Spleen (tissue), 11 donors: ENCODE data around the gene FARSA. TPM values are rescaled to one million over a fixed set of nuclear protein-coding genes. Genes with fewer than 3 reads are reported as not detected.
A peak's percentile ranks its signal among the peaks of the same experiment; 100 is the strongest.
"Not testable (repeated sequence)": the region's sequence is repeated elsewhere in the genome, so short reads cannot be mapped to it uniquely, and the experiment has no call there.

Experiments used
- DNase-seq: peaks from one replicate; pipeline ENCODE4 v3.0.0-alpha.2; 2020
- H3K27ac ChIP-seq, 8 donors: fragments of 200-600 bp; sonication (generic) in 7 of 8; 1 replicate in 4 of 8; 2 replicates in 4 of 8; pipeline versions ENCODE4 v1.5.0 to v1.8.0; 2016 to 2021; ENCODE audit warnings: inconsistent platforms in 4 of 8, mild to moderate bottlenecking in 4 of 8, moderate library complexity in 1 of 8
- H3K27me3 ChIP-seq, 7 donors: fragments of 200-600 bp; sonication (generic) in 6 of 7; replicated peaks in 1 of 7; 1 replicate in 4 of 7; 2 replicates in 3 of 7; pipeline versions ENCODE4 v1.5.0 to v1.8.0; 2016 to 2021; ENCODE audit warnings: inconsistent platforms in 3 of 7, mild to moderate bottlenecking in 1 of 7
- H3K36me3 ChIP-seq, 6 donors: fragments of 200-600 bp; sonication (generic) in 5 of 6; 1 replicate in 4 of 6; 2 replicates in 2 of 6; pipeline versions ENCODE4 v1.5.0 to v1.8.0; 2016 to 2021; ENCODE audit warnings: inconsistent platforms in 2 of 6
- H3K4me1 ChIP-seq, 6 donors: fragments of 200-600 bp; sonication (generic) in 5 of 6; 1 replicate in 3 of 6; 2 replicates in 3 of 6; pipeline versions ENCODE4 v1.5.0 to v1.8.0; 2016 to 2021; ENCODE audit warnings: inconsistent platforms in 3 of 6
- H3K4me3 ChIP-seq, 8 donors: fragments of 200-600 bp; sonication (generic) in 7 of 8; 1 replicate in 4 of 8; 2 replicates in 4 of 8; pipeline versions ENCODE4 v1.5.0 to v1.8.0; 2016 to 2021; ENCODE audit warnings: inconsistent platforms in 4 of 8, mild to moderate bottlenecking in 4 of 8, moderate library complexity in 2 of 8
- H3K9me3 ChIP-seq, 8 donors: fragments of 200-600 bp; sonication (generic) in 7 of 8; 1 replicate in 4 of 8; 2 replicates in 4 of 8; pipeline versions ENCODE4 v1.5.0 to v1.8.0; 2016 to 2021; ENCODE audit warnings: inconsistent platforms in 4 of 8
- POLR2A ChIP-seq, 3 donors: fragments of 450-650 bp; IDR thresholded peaks; one replicate each; pipeline ENCODE4 v1.5.1; 2017; ENCODE audit warnings: antibody characterized with exemption in 3 of 3, mild to moderate bottlenecking in 1 of 3
- POLR2AphosphoS5 ChIP-seq, 3 donors: sonication (generic); formaldehyde crosslinking; IDR thresholded peaks; one replicate each; pipeline ENCODE4 v1.5.1; 2017; ENCODE audit warnings: antibody characterized with exemption in 3 of 3
- WGBS, 5 donors: extraction: QIAGEN DNeasy Blood & Tissue Kit in 3 of 5; methylation state at CpG; one replicate each; pipeline versions ENCODE4 v1.1.5 to v1.1.7; 2013 to 2018; 5-methylcytosine and 5-hydroxymethylcytosine counted together
- intact Hi-C: fragments of 100-400 bp; cut with DNase I; formaldehyde crosslinking; loops from one replicate; pipeline ENCODE4 v1.15.0; 2023; ENCODE audit warnings: low total_unique reads
- polyA plus RNA-seq, 3 donors: library from polyadenylated mRNA; stranded (reverse); fragments of 200-250 nt; gene quantifications; one replicate each; pipeline ENCODE4 v1.2.1, GENCODE V29; 2013
- total RNA-seq, 7 donors: library from RNA; depleted of rRNA in 3 of 7; stranded (reverse); fragments of >200 nt in 3 of 7; fragmentation: NEBNext Ultra II Directional in 4 of 7; extraction: Animal tissue kit (Norgen Biotek cat#: 25700) in 4 of 7; gene quantifications; one replicate each; pipeline versions ENCODE4 v1.1.0 to v1.2.1, GENCODE V29; 2016 to 2021
- TF ChIP-seq, protein P1 (sequence below), 11 experiments: fragments of 200-600 bp in 7 of 11; fragments of 450-650 bp in 4 of 11; sonication (generic) in 4 of 11; IDR thresholded peaks in 8 of 11; conservative IDR thresholded peaks in 3 of 11; 1 replicate in 7 of 11; 2 replicates in 4 of 11; pipeline versions ENCODE4 v1.4.0 to v1.8.0; 2016 to 2021; ENCODE audit warnings: antibody characterized with exemption in 11 of 11, inconsistent platforms in 4 of 11, mild to moderate bottlenecking in 1 of 11
- donor health status: healthy with polysubstance abuse.
- donor health status: DM: no; HTN: no; CAD: no; lungs with moderate emphysema.
- donor health status: DM: no; HTN: no; CAD: no.
- donor health status: Bipolar disorder and iron deficiency.
- donor health status: healthy.
- donor health status: DM: no; HTN: no; CAD: no.
- donor health status: DM: yes; HTN: yes; CAD: no.

FARSA gene
- total and polyA plus RNA-seq, 10 donors = 25.1 to 55.4 (median 39.3) TPM

DNA sequence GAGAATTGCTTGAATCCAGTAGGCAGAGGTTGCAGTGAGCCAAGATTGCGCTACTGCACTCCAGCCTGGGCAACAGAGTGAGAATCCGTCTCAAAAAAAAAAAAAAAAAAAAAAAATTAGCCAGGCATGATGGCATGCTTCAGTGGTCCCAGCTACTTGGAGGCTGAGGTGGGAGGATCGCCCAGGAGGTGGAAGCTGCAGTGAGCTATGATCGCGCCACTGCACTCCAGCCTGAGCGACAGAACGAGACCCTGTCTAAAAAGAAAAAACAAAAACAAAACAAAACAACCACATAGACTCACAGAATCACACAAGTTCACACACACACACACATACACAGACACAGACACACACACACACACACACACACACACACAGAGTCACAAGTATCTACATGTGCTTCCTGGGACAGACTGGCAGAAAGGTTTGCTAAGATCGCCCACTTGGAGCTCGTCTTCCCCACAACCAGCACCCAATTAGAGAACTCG is 43.2 kb downstream of the FARSA start:
- Histone ChIP-seq H3K36me3 (peaks cover 0 to 26% (median 16%) of the 10 kb centered on the region in 6 donors), H3K27me3 (peaks cover 0 to 17% (median 6%) of the 10 kb centered on the region in 7 donors), H3K4me3 (peak overlapping the region in 6 of 8 donors; percentile 95 to 100 (median 98)), H3K4me1 (peaks cover 9 to 49% (median 28%) of the 10 kb centered on the region in 6 donors), H3K27ac (peak overlapping the region in 5 of 8 donors; percentile 75 to 90 (median 87))
- TF ChIP-seq, protein P1, sequence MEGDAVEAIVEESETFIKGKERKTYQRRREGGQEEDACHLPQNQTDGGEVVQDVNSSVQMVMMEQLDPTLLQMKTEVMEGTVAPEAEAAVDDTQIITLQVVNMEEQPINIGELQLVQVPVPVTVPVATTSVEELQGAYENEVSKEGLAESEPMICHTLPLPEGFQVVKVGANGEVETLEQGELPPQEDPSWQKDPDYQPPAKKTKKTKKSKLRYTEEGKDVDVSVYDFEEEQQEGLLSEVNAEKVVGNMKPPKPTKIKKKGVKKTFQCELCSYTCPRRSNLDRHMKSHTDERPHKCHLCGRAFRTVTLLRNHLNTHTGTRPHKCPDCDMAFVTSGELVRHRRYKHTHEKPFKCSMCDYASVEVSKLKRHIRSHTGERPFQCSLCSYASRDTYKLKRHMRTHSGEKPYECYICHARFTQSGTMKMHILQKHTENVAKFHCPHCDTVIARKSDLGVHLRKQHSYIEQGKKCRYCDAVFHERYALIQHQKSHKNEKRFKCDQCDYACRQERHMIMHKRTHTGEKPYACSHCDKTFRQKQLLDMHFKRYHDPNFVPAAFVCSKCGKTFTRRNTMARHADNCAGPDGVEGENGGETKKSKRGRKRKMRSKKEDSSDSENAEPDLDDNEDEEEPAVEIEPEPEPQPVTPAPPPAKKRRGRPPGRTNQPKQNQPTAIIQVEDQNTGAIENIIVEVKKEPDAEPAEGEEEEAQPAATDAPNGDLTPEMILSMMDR (IDR thresholded peaks at IDR 0.05 in 8 of 11, conservative IDR thresholded peaks at IDR 0.05 in 3 of 11) = peak in 2 of 11 experiments; percentile 2 to 14
- DNase-seq, H3K9me3 ChIP-seq, intact Hi-C loops: not testable (repeated sequence)
- WGBS, 5 donors = 32 to 38% (median 33%) methylated on average over 10 of the region's 10 CpGs

DNA sequence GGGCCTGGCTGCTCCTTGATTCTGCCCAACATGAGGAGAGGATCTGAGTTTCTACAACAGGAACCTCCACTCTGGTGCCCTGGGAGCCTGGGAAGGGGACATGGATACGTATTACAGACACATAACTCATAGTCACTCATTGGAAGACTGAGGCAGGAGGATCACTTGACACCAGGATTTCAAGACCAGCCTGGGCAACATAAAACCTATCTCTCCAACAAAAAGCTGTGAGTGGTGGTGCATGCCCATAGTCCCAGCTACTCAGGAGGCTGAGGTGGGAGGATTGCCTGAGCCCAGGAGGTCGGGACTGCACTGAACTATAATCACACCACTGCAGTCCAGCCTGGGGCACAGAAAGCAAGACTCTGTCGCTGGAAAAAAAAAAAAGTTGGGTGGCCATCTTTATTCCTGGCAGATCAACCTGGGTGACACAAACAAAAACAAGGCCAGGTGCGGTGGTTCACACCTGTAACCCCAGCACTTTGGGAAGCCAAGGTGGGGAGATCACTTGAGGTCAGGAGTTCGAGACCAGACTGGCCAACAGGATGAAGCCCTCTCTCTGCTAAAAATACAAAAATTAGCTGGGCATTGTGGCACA is 45.4 kb downstream of the FARSA start:
- peaks cover 0 to 31% (median 16%) of the 10 kb centered on the region in 7 donors for H3K27me3 ChIP-seq
- peaks cover 0 to 17% (median 10%) of the 10 kb centered on the region in 8 donors for H3K9me3 ChIP-seq
- no peak overlapping the region for H3K4me3 ChIP-seq
- intact Hi-C loops = loop anchor here (10.0 kb wide), 1 partner anchor 77 kb away; the partner anchor contains the start of gene DAND5
- peaks cover 0 to 3% (median 0%) of the 10 kb centered on the region in 6 donors for H3K36me3 ChIP-seq
- TF ChIP-seq POLR2A (IDR thresholded peaks at IDR 0.05) = no peak
- WGBS, 5 donors = 66 to 82% (median 80%) methylated on average over 5 of the region's 5 CpGs
- no peak for DNase-seq
- peaks cover 15 to 64% (median 42%) of the 10 kb centered on the region in 6 donors for H3K4me1 ChIP-seq
- H3K27ac ChIP-seq = no peak overlapping the region

DNA sequence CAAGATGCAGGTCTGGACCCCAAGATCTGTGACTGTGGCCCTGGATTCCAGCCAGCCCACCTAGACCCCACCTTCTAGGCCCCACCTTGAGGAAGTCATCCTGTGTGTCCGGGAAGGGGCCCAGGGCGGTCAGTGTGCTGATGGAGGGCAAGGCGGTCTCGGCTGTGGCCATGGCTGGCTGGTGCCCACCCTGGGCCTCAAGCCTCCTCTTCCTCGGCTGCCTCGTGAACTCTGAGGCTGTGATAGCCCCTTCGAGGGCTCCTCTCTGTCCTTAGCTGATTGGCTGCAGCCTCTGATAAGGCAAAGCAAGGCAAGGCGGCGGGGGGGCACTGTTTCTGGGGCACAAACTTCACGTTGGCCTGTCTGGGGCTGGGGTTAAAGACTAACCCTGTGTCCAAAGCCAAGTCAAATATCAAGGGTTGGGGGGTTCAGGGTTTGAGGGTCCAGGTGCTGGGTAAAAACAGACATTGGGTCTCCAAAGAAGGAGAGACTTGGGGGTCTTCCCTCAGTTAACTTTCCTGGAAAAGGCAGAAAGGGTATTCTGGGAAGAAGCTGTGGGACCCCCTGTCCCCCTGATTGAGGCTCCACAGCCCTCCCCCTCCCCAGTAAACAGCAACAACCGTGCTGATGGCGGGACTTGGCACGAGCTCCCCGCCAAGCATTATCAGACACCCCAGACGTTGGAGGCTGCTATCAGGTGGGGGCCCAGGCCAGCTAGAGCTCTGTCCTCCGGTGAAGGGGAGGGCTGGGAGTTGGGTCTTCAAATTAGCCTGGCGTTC is 46.4 kb downstream of the FARSA start, which contains the start of gene KLF1:
Gene KLF1 (minus strand): TSS at position 233 of the 779 bp plus-strand sequence. CDS start 61 bp downstream, at position 172.
- Histone ChIP-seq H3K36me3 (no peaks in the 10 kb centered on the region), H3K4me1 (peaks cover 13 to 64% (median 39%) of the 10 kb centered on the region in 6 donors), H3K9me3 (peaks cover 0 to 24% (median 10%) of the 10 kb centered on the region in 8 donors), H3K27ac (peak within 1 kb of the TSS in 3 of 8 donors; percentile 80 to 94 (median 91)), H3K4me3 (peak within 1 kb of the TSS in 5 of 8 donors; percentile 43 to 76 (median 50)), H3K27me3 (peaks cover 0 to 31% (median 16%) of the 10 kb centered on the region in 7 donors)
- TF ChIP-seq, protein P1 (IDR thresholded peaks at IDR 0.05 in 8 of 11, conservative IDR thresholded peaks at IDR 0.05 in 3 of 11) = no peak
- TF ChIP-seq POLR2AphosphoS5 (IDR thresholded peaks at IDR 0.05) (no peak), POLR2A (IDR thresholded peaks at IDR 0.05) (no peak)
- no peak for DNase-seq
- intact Hi-C loops = loop anchor here (10.0 kb wide), 1 partner anchor 78 kb away; the partner anchor contains the start of gene DAND5
- WGBS, 5 donors = 72 to 79% (median 76%) methylated on average over 12 to 17 of the region's 17 CpGs

DNA sequence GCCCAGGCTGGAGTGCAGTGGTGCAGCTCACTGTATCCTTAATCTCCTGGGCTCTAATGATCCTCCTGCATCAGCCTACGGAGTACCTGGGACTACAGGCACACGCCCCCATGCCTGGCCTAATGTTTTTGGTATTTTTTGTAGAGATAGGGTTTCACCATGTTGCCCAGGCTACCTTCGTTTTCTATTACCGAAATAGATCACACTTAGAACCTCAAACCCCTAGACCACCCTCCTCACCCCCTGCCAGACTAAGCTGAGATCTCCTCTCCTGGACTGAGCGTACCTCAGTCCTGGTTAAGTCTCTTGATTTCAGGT is 46.9 kb downstream of the FARSA start:
- Histone ChIP-seq H3K36me3 (no peaks in the 10 kb centered on the region), H3K27ac (no peak overlapping the region), H3K9me3 (peaks cover 0 to 28% (median 10%) of the 10 kb centered on the region in 8 donors), H3K4me1 (peaks cover 8 to 64% (median 36%) of the 10 kb centered on the region in 6 donors), H3K4me3 (no peak overlapping the region), H3K27me3 (peaks cover 0 to 31% (median 16%) of the 10 kb centered on the region in 7 donors)
- intact Hi-C loops = loop anchor here (10.0 kb wide), 1 partner anchor 78 kb away; the partner anchor contains the start of gene DAND5
- WGBS, 5 donors = 78 to 92% (median 84%) methylated on average over 5 of the region's 5 CpGs
- TF ChIP-seq, protein P1 (IDR thresholded peaks at IDR 0.05 in 8 of 11, conservative IDR thresholded peaks at IDR 0.05 in 3 of 11) = no peak
- TF ChIP-seq POLR2AphosphoS5 (IDR thresholded peaks at IDR 0.05) = no peak
- no peak for TF ChIP-seq POLR2A (IDR thresholded peaks at IDR 0.05)
- no peak for DNase-seq
